Stimulated activated CD4-positive, alpha-beta T cell treated with anti-CD3 and anti-CD28 coated beads, Interleukin-2, amount 100 ng/mL, for 4 hours (primary cell): ENCODE results near the gene MRPL41.
A peak's percentile ranks its signal among the peaks of the same experiment; 100 is the strongest.
"Not testable (repeated sequence)": the region's sequence is repeated elsewhere in the genome, so short reads cannot be mapped to it uniquely, and the experiment has no call there.

Experiments used
- DNase-seq: peaks from one replicate; pipeline ENCODE4 v3.0.0-alpha.2; 2020; ENCODE audit warnings: low read depth

The MRPL41 gene

GRCh38 chr9:137551264-137552021, at the start of gene MRPL41:
TSS of gene MRPL41 (plus strand) at chr9:137551879. CDS start at chr9:137552082, 203 bp downstream.
- DNase-seq = peak; percentile 81

GRCh38 chr9:137502008-137502911, 49.4 kb upstream of the MRPL41 start:
- DNase-seq = no peak

GRCh38 chr9:137504432-137504777, 47.3 kb upstream of the MRPL41 start:
- no peak for DNase-seq

GRCh38 chr9:137505421-137506140, 46.1 kb upstream of the MRPL41 start:
- no peak for DNase-seq

GRCh38 chr9:137506274-137506673, 45.4 kb upstream of the MRPL41 start:
- no peak for DNase-seq

- DNase-seq = no peak
Observed at GRCh38 chr9:137506702-137507171, 44.9 kb upstream of the MRPL41 start.

- no peak for DNase-seq
Observed at GRCh38 chr9:137509198-137509597, 42.5 kb upstream of the MRPL41 start.

GRCh38 chr9:137511126-137511525, 40.6 kb upstream of the MRPL41 start:
- DNase-seq = not testable (repeated sequence)

GRCh38 chr9:137511758-137512463, 39.8 kb upstream of the MRPL41 start:
- DNase-seq = no peak

- DNase-seq = not testable (repeated sequence)
Observed at GRCh38 chr9:137513136-137513535, 38.5 kb upstream of the MRPL41 start.

GRCh38 chr9:137513801-137514570, 37.7 kb upstream of the MRPL41 start:
- not testable (repeated sequence) for DNase-seq

- DNase-seq = no peak
Observed at GRCh38 chr9:137514691-137515337, 36.9 kb upstream of the MRPL41 start.

GRCh38 chr9:137515338-137515724, 36.3 kb upstream of the MRPL41 start:
- no peak for DNase-seq

GRCh38 chr9:137516144-137516917, 35.3 kb upstream of the MRPL41 start:
- DNase-seq = no peak

GRCh38 chr9:137518661-137519459, 32.8 kb upstream of the MRPL41 start:
- not testable (repeated sequence) for DNase-seq

GRCh38 chr9:137519553-137519952, 32.1 kb upstream of the MRPL41 start:
- no peak for DNase-seq

GRCh38 chr9:137520614-137521404, 30.9 kb upstream of the MRPL41 start:
- no peak for DNase-seq
